ENCODE results near the gene WDR1. TPM values are rescaled to one million over a fixed set of nuclear protein-coding genes. Genes with fewer than 3 reads are reported as not detected.

Gene WDR1
- total RNA-seq, 1 experiment from 2014 or later: 367 TPM

- H3K4ac ChIP-seq (ENCODE audit: low read depth, low read length): no peak overlapping the region
- no peaks in the 10 kb centered on the region for H3K9me3 ChIP-seq (ENCODE audit: control insufficient read depth, low read depth, low read length)
- no peak overlapping the region for H3K27ac ChIP-seq (ENCODE audit: insufficient read length, low read depth, low read length)
- no peak overlapping the region for H2BK12ac ChIP-seq (ENCODE audit: insufficient read length, low read depth, low read length)
- no peak overlapping the region for H2BK20ac ChIP-seq (ENCODE audit: low read depth, low read length, poor library complexity, severe bottlenecking)
- H3K27me3 Mint-ChIP-seq (ENCODE audit: low read depth): no peaks in the 10 kb centered on the region; the same call in 1 of the 2 replicates
- H3K4me1 Mint-ChIP-seq: peaks cover 22 to 27% of the 10 kb centered on the region in 2 experiments
- H3K4me3 Mint-ChIP-seq: no peak overlapping the region
- H4K91ac ChIP-seq (ENCODE audit: insufficient read length, low read depth, low read length): no peak overlapping the region
- no peak overlapping the region for H3K9ac ChIP-seq (ENCODE audit: extremely low read depth, insufficient read length, low read length)
- H4K8ac ChIP-seq (replicated peaks; ENCODE audit: insufficient read length, low read depth, low read length): no peak overlapping the region
- H3K79me1 ChIP-seq (ENCODE audit: insufficient read depth, low read depth, low read length, poor library complexity, severe bottlenecking): no peaks in the 10 kb centered on the region
- no peaks in the 10 kb centered on the region for H3K23me2 ChIP-seq (ENCODE audit: insufficient read length, low read depth, low read length, poor library complexity, severe bottlenecking)
- no CpG with 5 or more reads among the region's 19 CpGs for WGBS (ENCODE audit: extremely low coverage, insufficient read length, low lambda C conversion rate)
- no peak overlapping the region for H3T11ph ChIP-seq (ENCODE audit: low read length)
- no peak overlapping the region for H3K23ac ChIP-seq (ENCODE audit: insufficient read length, low read depth, low read length)
- H2AFZ ChIP-seq (ENCODE audit: low read length): no peak overlapping the region
- H3K9me3 Mint-ChIP-seq: no peaks in the 10 kb centered on the region
- H3K27ac Mint-ChIP-seq: peak overlapping the region in 2 of 3 experiments; percentile 89 to 90; a peak in 3 of 7 replicates
- no peaks in the 10 kb centered on the region for H3K27me3 ChIP-seq (ENCODE audit: insufficient read depth, low read length)
- H2BK15ac ChIP-seq (ENCODE audit: low read depth, low read length): no peak overlapping the region
- no peaks in the 10 kb centered on the region; the same call in 1 of the 2 replicates for H3K4me1 ChIP-seq (ENCODE audit: insufficient read depth, low read length)
- no peak overlapping the region for H3K56ac ChIP-seq (ENCODE audit: insufficient read length, low read depth, low read length)
- no peak overlapping the region for H2AK5ac ChIP-seq (ENCODE audit: insufficient read length, low read length)
- H3K18ac ChIP-seq (ENCODE audit: insufficient read length, low read depth, low read length): no peak overlapping the region
- H4K5ac ChIP-seq (ENCODE audit: insufficient read length, low read depth, low read length): no peak overlapping the region
- no peak overlapping the region for H3K14ac ChIP-seq (ENCODE audit: insufficient read depth, low read length)
- no peak overlapping the region for H2BK5ac ChIP-seq (ENCODE audit: insufficient read length, low read length)
- no peaks in the 10 kb centered on the region for H4K20me1 ChIP-seq (ENCODE audit: control insufficient read depth, insufficient read depth, insufficient read length)
- H3K36me3 Mint-ChIP-seq (ENCODE audit: insufficient read depth in 1 of 3, low read depth in 3 of 3): peaks cover 60 to 96% (median 95%) of the 10 kb centered on the region in 3 experiments
- no peak overlapping the region for H3K4me2 ChIP-seq (ENCODE audit: insufficient read depth, insufficient read length, low read length)
- peaks cover 7% of the 10 kb centered on the region; the same call in 1 of the 2 replicates for H3K79me2 ChIP-seq (ENCODE audit: insufficient read depth, low read length)
- no peak for DNase-seq
- no peak for TF ChIP-seq CTCF (conservative IDR thresholded peaks at IDR 0.05)
- H2BK120ac ChIP-seq (ENCODE audit: low read depth, low read length, poor library complexity, severe bottlenecking): no peak overlapping the region
These were observed 24.9 kb downstream of the WDR1 start for GRCh38 chr4:10091531-10092181.

All from H9 (cell line).